Measurements from ENCODE around the gene MYRIP.

DNA sequence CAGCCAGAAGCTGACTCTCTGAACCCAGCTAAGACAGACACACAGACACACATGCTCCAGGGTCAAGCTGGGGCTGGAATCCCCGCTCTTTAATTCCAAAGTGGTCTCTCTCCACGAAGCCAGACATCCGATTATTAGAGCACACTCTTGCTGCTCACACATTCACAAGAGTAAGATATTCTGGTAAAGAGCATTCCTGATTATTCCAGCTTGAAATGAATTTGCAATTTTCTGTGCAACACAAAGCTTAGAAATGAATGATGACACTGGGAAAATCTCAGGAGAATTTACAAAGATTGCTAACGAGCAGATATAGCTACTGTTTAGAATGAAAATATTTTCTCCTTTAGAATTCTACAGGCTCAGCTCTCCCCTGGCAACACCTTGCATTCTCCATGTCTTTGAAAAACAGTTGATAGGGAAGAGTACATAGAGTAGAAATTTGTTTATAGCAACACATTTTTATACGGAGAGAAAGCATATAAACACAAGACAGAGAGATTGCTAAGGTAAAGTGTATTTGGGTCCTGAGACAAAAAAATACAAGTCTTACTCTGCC is 419.5 kb downstream of the MYRIP start:
- TF ChIP-seq, protein P1, sequence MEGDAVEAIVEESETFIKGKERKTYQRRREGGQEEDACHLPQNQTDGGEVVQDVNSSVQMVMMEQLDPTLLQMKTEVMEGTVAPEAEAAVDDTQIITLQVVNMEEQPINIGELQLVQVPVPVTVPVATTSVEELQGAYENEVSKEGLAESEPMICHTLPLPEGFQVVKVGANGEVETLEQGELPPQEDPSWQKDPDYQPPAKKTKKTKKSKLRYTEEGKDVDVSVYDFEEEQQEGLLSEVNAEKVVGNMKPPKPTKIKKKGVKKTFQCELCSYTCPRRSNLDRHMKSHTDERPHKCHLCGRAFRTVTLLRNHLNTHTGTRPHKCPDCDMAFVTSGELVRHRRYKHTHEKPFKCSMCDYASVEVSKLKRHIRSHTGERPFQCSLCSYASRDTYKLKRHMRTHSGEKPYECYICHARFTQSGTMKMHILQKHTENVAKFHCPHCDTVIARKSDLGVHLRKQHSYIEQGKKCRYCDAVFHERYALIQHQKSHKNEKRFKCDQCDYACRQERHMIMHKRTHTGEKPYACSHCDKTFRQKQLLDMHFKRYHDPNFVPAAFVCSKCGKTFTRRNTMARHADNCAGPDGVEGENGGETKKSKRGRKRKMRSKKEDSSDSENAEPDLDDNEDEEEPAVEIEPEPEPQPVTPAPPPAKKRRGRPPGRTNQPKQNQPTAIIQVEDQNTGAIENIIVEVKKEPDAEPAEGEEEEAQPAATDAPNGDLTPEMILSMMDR (IDR thresholded peaks at IDR 0.05), result no peak
- TF ChIP-seq POLR2A (IDR thresholded peaks at IDR 0.05), result no peak

All from testis (tissue), 2 donors.